Keratinocyte (primary cell): ENCODE data around the gene PIK3IP1. TPM values are rescaled to one million over a fixed set of nuclear protein-coding genes. Genes with fewer than 3 reads are reported as not detected.
A peak's percentile ranks its signal among the peaks of the same experiment; 100 is the strongest.

ENCODE experiments used
- DNase-seq: peaks from one replicate; pipeline ENCODE4 v3.0.0-alpha.2; 2011; ENCODE audit warnings: low read depth, missing footprints, low spot score
- FAIRE-seq: peaks from 2 replicates; lab custom pipeline; 2011; peaks lifted over from hg19 to GRCh38; lab: Jason Lieb, UNC
- H2AFZ ChIP-seq: 2 replicates; pipeline ENCODE4 v1.6.0; 2012; ENCODE audit warnings: low read length, control low read depth, inconsistent platforms; ENCODE audit not compliant: control insufficient read depth
- H3K27ac ChIP-seq: 2 replicates; pipeline ENCODE4 v1.5.1; 2011; ENCODE audit warnings: low read length; ENCODE audit not compliant: control insufficient read depth, insufficient read depth
- H3K27me3 ChIP-seq: 3 replicates; pipeline ENCODE4 v1.6.0; 2011; ENCODE audit warnings: low read length; ENCODE audit not compliant: control insufficient read depth, insufficient read depth; ENCODE audit errors: extremely low read depth
- H3K36me3 ChIP-seq, 2 experiments: 2 replicates in 1 of 2; 3 replicates in 1 of 2; pipeline ENCODE4 v1.5.1; 2011; ENCODE audit warnings: low read length in 2 of 2, mild to moderate bottlenecking in 1 of 2; ENCODE audit not compliant: control insufficient read depth in 2 of 2, insufficient read depth in 2 of 2; ENCODE audit errors: extremely low read depth in 1 of 2
- H3K4me1 ChIP-seq: 3 replicates; pipeline ENCODE4 v1.5.1; 2011; ENCODE audit warnings: low read length; ENCODE audit not compliant: control insufficient read depth, insufficient read depth; ENCODE audit errors: extremely low read depth
- H3K4me2 ChIP-seq: 3 replicates; pipeline ENCODE4 v1.6.0; 2011; ENCODE audit warnings: low read depth, low read length; ENCODE audit not compliant: control insufficient read depth, insufficient read depth; ENCODE audit errors: extremely low read depth
- H3K4me3 ChIP-seq, 3 experiments: fragments of 200-600 bp in 1 of 3; sonication (generic) in 1 of 3; 2 replicates in 2 of 3; 3 replicates in 1 of 3; pipeline ENCODE4 v1.5.1; 2011 to 2016; ENCODE audit warnings: low read length in 3 of 3, mild to moderate bottlenecking in 3 of 3, control low read depth in 2 of 3, inconsistent platforms in 1 of 3, low read depth in 1 of 3, mixed read lengths in 1 of 3, mixed run types in 1 of 3, moderate library complexity in 1 of 3; ENCODE audit not compliant: control insufficient read depth in 2 of 3, insufficient read depth in 2 of 3; ENCODE audit errors: extremely low read depth in 1 of 3
- H3K79me2 ChIP-seq: 2 replicates; pipeline ENCODE4 v1.6.0; 2012; ENCODE audit warnings: low read length; ENCODE audit not compliant: control insufficient read depth, insufficient read depth
- H3K9ac ChIP-seq: 3 replicates; pipeline ENCODE4 v1.6.0; 2011; ENCODE audit warnings: low read length; ENCODE audit not compliant: control insufficient read depth, insufficient read depth; ENCODE audit errors: extremely low read depth
- H3K9me1 ChIP-seq: 3 replicates; pipeline ENCODE4 v1.6.0; 2011; ENCODE audit warnings: low read length; ENCODE audit not compliant: control insufficient read depth, insufficient read depth; ENCODE audit errors: extremely low read depth
- H3K9me3 ChIP-seq: 2 replicates; pipeline ENCODE4 v1.5.1; 2012; ENCODE audit warnings: low read depth, low read length; ENCODE audit not compliant: control insufficient read depth
- H4K20me1 ChIP-seq: 3 replicates; pipeline ENCODE4 v1.6.0; 2011; ENCODE audit warnings: low read length; ENCODE audit not compliant: control insufficient read depth, insufficient read depth; ENCODE audit errors: extremely low read depth
- EZH2 ChIP-seq: IDR thresholded peaks from one replicate; pipeline ENCODE4 v1.6.1; 2012; ENCODE audit warnings: inconsistent platforms, mild to moderate bottlenecking, low read length, moderate library complexity
- dilution Hi-C: fragments of 300-500 bp; cut with MboI; formaldehyde crosslinking; loops from one replicate; pipeline ENCODE4 v1.7.0; 2020; ENCODE audit warnings: low sequenced_read_pairs; ENCODE audit not compliant: extremely low pct_ligation_motif_present
- polyA plus RNA-seq, 5 experiments: library from polyadenylated mRNA; depleted of rRNA in 3 of 5; stranded (reverse) in 3 of 5; stranded (forward) in 1 of 5; unstranded in 1 of 5; fragments of >200 nt; gene quantifications; 1 replicate in 1 of 5; 2 replicates in 3 of 5; 3 replicates in 1 of 5; pipeline versions ENCODE4 v1.2.1 to v1.2.3, GENCODE V29; 2011 to 2012; ENCODE audit warnings: missing spikeins in 2 of 5, low read depth in 1 of 5, low replicate concordance in 1 of 5
- TF ChIP-seq, protein P1 (sequence below), 3 experiments: IDR thresholded peaks in 1 of 3; conservative IDR thresholded peaks in 1 of 3; optimal IDR thresholded peaks in 1 of 3; 2 replicates in 2 of 3; 3 replicates in 1 of 3; pipeline versions ENCODE3 to v1.5.1; 2011; ENCODE audit warnings: low read length in 3 of 3, mild to moderate bottlenecking in 3 of 3, moderate library complexity in 2 of 3, control low read depth in 1 of 3, inconsistent platforms in 1 of 3; ENCODE audit not compliant: insufficient read depth in 2 of 3; ENCODE audit errors: extremely low read depth in 1 of 3

PIK3IP1 gene
- polyA plus RNA-seq, 1 donor (not counting 4 experiments of a cell fraction or from before 2014, with no cell fraction given), result 13.3 TPM

DNA sequence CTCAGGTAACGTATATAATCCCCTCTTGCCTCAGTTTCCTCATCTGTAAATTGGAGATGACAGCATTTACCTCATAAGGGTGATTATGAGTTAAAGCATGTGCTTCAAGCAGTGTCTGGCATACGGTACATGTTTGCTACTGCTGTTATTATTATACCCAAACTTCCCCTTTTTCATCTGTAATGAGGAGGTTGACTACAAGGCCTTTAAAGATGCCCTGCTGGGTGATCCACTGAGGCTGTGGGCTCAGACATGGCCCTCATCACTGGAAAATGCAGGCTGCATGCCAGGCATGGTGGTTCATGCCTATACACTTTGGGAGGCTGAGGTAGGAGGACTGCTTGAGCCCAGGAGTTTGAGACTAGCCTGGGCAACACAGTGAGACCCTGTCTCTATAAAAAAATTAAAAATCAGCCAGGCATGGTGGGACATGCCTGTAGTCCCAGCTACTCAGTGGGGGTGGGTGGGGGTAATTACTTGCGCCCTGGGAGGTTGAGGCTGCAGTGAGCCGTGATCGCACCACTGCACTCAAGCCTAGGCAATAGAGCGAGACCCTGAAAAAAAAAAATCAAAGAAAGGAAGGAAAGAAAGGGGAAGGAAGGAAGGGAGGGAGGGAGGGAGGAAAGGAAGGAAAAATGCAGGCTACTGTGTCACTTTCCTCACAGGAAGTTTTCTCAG, 4.3 kb downstream of the PIK3IP1 start:
- H3K9ac ChIP-seq, result no peak overlapping the region
- no peak overlapping the region for H2AFZ ChIP-seq
- no peak for FAIRE-seq
- H3K79me2 ChIP-seq, result peaks cover 2% of the 10 kb centered on the region
- no peak overlapping the region for H3K4me2 ChIP-seq
- no peaks in the 10 kb centered on the region for H3K9me1 ChIP-seq
- TF ChIP-seq, protein P1, sequence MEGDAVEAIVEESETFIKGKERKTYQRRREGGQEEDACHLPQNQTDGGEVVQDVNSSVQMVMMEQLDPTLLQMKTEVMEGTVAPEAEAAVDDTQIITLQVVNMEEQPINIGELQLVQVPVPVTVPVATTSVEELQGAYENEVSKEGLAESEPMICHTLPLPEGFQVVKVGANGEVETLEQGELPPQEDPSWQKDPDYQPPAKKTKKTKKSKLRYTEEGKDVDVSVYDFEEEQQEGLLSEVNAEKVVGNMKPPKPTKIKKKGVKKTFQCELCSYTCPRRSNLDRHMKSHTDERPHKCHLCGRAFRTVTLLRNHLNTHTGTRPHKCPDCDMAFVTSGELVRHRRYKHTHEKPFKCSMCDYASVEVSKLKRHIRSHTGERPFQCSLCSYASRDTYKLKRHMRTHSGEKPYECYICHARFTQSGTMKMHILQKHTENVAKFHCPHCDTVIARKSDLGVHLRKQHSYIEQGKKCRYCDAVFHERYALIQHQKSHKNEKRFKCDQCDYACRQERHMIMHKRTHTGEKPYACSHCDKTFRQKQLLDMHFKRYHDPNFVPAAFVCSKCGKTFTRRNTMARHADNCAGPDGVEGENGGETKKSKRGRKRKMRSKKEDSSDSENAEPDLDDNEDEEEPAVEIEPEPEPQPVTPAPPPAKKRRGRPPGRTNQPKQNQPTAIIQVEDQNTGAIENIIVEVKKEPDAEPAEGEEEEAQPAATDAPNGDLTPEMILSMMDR (optimal IDR thresholded peaks at IDR 0.05 in 1 of 3, IDR thresholded peaks at IDR 0.05 in 1 of 3, conservative IDR thresholded peaks at IDR 0.05 in 1 of 3; ENCODE audit: extremely low read depth in 1 of 3, insufficient read depth in 2 of 3, low read length in 3 of 3), result no peak
- TF ChIP-seq EZH2, result no peak
- no peaks in the 10 kb centered on the region for H3K27me3 ChIP-seq
- no peak for DNase-seq
- H3K4me1 ChIP-seq, result peaks cover 26% of the 10 kb centered on the region
- no peaks in the 10 kb centered on the region for H3K9me3 ChIP-seq
- no peaks in the 10 kb centered on the region for H4K20me1 ChIP-seq
- peaks cover 6 to 14% of the 10 kb centered on the region in 2 experiments for H3K36me3 ChIP-seq
- no peak overlapping the region for H3K4me3 ChIP-seq
- no peak overlapping the region for H3K27ac ChIP-seq
- dilution Hi-C loops, result no loop called here

DNA sequence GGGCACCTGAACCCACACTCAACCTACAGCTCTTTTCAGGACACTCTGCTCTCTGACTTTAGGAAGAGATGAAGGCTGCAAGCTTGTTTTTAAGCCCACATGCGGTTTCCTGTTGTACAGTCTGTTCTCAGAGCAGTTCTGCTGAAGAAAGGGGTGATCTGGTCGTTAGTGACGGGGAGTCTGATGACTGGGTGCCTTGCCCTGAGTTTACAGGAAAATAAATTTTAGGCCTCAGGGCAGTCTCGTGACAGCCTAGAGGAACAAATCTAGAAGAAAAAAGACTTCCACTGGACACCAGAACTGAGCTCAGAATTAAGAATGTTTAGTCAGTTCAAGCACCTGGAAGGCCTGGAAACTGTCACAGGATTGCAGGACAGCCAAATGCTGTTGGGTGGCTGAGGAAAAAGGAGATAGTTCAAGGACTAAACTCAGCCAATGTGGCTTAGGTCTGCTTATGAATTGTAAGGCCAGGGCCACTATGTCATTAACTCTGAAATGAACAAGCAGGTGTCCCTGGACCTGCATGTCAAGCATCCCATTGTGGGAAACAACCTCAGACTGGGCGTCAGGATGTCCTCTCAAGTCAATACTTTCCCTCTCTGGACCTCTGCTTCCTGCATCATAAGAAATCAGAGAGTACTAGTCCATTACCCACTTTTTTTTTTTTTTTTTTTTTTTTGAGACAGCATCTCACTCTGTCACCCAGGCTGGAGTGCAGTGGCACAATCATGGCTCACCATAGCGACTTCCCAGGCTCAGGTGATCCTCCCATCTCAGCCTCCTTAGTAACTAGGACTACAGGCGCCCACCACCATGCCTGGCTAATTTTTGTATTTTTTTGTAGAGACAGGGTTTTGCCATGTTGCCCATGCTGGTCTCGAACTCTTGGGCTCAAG, 5.7 kb downstream of the PIK3IP1 start:
- FAIRE-seq (peak; percentile 66), DNase-seq (no peak)
- Histone ChIP-seq H3K9ac (no peak overlapping the region), H3K9me3 (no peaks in the 10 kb centered on the region), H3K4me2 (no peak overlapping the region), H4K20me1 (no peaks in the 10 kb centered on the region), H2AFZ (no peak overlapping the region), H3K4me3 (no peak overlapping the region), H3K9me1 (no peaks in the 10 kb centered on the region), H3K27me3 (no peaks in the 10 kb centered on the region), H3K79me2 (no peaks in the 10 kb centered on the region), H3K36me3 (peaks cover 18% of the 10 kb centered on the region in 2 experiments), H3K4me1 (peaks cover 13% of the 10 kb centered on the region), H3K27ac (no peak overlapping the region)
- TF ChIP-seq, protein P1 (optimal IDR thresholded peaks at IDR 0.05 in 1 of 3, IDR thresholded peaks at IDR 0.05 in 1 of 3, conservative IDR thresholded peaks at IDR 0.05 in 1 of 3; ENCODE audit: extremely low read depth in 1 of 3, insufficient read depth in 2 of 3, low read length in 3 of 3), result no peak
- TF ChIP-seq EZH2, result no peak
- dilution Hi-C loops, result no loop called here
